HG03025 (cell line): ENCODE results near the gene ESPN.

Experiments
- ATAC-seq: cut with Tn5 transposase; IDR thresholded peaks from one replicate; pipeline ENCODE4 v1.9.1; 2021; ENCODE audit warnings: mild to moderate bottlenecking, moderate library complexity; ENCODE audit not compliant: unreplicated experiment, low FRiP score

Gene ESPN

GRCh38 chr1:6463120-6463412 is 38.5 kb downstream of the ESPN start:
- ATAC-seq: no peak

GRCh38 chr1:6464514-6464836 is 39.9 kb downstream of the ESPN start:
- no peak for ATAC-seq

DNA sequence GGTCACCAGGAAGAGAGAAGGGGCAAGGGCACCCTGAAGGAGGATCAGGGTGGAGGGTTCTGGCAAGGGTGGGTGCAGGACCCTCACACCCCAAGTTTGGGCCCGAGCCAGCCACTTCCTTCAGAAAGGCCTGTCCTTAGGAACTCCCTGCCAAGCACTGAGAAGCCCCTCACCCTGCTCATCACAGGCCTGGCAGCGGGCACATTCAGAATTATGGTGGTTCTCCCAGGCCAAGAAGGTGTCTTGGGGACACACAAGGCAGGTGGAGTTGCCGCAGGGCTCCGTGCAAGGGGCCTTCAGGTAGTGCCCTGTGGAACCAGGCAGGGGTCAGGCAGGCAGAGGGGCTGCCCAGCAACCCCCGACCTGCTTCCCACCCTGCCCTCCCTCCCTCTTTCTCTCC is 40.3 kb downstream of the ESPN start:
- ATAC-seq: no peak

GRCh38 chr1:6465461-6466005 is 41.0 kb downstream of the ESPN start:
- ATAC-seq: no peak

DNA sequence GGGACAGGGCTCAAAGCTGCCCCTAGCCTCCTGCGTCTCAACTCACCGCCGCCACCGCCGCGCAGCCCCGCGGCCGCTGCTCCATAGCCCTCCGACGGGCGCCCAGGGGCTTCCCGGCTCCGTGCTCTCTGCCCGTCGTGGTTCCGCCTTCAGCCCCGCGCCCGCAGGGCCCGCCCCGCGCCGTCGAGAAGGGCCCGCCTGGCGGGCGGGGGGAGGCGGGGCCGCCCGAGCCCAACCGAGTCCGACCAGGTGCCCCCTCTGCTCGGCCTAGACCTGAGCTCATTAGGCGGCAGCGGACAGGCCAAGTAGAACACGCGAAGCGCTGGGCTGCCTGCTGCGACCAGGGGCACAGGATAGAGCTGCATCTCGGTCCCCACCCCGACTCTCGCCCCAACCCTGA is 41.4 kb downstream of the ESPN start, which contains the start of gene TNFRSF25:
Gene TNFRSF25, minus strand, starts transcription at position 151 of the 400 bp plus-strand sequence. Its CDS starts 66 bp downstream, at position 85.
- ATAC-seq: no peak

GRCh38 chr1:6466751-6467150 is 42.2 kb downstream of the ESPN start:
- no peak for ATAC-seq

DNA sequence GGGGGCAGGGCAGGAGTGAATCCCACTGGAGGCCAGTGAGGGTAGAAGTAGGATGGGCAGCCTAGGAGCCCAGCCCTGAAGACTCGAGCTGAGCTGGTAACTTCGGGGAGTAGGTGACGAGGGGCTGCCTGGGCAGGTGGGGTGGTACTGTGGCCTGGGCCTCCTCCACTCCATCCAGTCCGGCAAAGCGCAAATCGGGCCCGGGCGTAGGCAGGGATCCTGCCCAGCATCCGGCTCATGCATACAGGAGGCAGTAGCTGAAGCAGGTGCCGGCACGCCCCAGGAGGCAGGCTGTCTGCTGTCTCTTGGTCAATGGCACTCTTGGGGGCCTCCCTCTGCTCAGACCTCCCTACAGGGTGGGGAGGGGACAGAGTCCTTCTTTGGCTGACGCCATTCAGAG is 42.6 kb downstream of the ESPN start:
- ATAC-seq: no peak

DNA sequence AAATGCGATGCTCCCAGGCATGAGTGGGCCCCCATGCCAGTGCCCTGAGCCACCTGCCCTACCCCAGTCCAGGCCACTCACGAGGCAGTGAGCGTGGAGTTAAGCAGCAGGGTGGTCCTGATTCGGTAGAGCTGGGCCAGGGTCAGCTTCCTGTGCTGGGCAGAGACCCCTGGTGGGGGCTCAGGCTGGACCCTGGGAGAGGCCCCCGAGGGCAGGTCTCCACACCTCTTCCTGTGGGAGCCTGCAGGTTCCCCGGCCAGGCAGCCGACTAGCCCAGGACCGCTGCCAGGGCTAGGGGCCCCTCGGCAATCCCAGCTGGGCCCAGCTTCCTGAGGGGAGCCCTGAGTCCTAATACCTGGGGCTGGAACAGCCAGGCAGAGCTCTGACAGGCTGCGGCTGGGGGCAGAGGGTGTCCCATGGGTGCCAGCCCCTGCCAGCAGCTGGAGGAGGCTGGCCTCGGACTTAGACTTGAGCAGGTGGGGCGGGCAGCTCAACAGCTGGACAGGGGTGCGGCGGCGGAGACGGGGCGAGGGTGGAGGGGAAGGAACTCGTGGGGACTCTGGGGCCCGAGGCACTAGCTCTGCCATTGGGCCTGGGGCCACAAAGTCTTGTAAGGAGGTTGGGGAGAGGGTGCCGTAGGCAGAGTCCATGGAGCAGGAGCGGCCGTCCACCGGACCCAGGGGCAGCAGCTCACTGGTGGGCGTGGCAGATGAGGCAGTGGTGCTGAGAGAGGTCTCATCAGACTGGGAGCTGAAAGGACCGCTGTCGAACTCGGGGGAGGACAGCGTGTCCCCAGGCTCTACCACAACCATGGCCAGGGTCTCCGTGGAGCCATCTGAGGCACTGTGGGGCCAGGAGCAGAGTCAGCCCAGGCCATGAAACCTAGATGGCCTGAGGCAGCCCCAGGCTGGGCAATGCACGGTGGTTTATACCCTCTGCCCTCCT is 43.4 kb downstream of the ESPN start:
- no peak for ATAC-seq

GRCh38 chr1:6468729-6469461 is 44.3 kb downstream of the ESPN start:
- ATAC-seq: no peak

- ATAC-seq: no peak
Measured at GRCh38 chr1:6470132-6471085, 45.8 kb downstream of the ESPN start.

GRCh38 chr1:6471086-6471969 is 46.8 kb downstream of the ESPN start:
- ATAC-seq: no peak

- no peak for ATAC-seq
Measured at GRCh38 chr1:6471970-6472368, 47.4 kb downstream of the ESPN start.

DNA sequence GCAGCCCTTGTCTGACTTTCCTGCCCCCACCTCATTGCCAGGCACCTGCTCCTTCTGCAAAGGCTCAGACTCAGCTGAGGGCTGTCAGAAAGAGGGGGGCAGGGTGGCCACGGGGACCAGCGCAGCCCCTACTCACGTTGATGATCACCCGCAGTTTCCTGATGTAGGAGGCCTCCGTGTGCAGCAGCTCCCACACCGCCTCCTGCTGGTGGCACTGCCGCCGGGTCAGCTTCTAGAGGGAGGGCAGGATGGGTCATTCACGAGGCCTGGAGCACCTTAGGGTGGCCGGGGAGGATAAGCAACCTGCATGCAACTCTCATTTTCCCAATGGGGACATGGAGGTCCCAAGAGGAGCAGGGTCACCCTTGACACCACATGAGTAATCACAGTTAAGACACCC is 47.8 kb downstream of the ESPN start:
- ATAC-seq: no peak

- no peak for ATAC-seq
Measured at GRCh38 chr1:6473156-6473555, 48.6 kb downstream of the ESPN start.

- ATAC-seq: no peak
Measured at GRCh38 chr1:6473974-6474814, 49.6 kb downstream of the ESPN start.

GRCh38 chr1:6474815-6475282 is 50.3 kb downstream of the ESPN start:
- no peak for ATAC-seq

DNA sequence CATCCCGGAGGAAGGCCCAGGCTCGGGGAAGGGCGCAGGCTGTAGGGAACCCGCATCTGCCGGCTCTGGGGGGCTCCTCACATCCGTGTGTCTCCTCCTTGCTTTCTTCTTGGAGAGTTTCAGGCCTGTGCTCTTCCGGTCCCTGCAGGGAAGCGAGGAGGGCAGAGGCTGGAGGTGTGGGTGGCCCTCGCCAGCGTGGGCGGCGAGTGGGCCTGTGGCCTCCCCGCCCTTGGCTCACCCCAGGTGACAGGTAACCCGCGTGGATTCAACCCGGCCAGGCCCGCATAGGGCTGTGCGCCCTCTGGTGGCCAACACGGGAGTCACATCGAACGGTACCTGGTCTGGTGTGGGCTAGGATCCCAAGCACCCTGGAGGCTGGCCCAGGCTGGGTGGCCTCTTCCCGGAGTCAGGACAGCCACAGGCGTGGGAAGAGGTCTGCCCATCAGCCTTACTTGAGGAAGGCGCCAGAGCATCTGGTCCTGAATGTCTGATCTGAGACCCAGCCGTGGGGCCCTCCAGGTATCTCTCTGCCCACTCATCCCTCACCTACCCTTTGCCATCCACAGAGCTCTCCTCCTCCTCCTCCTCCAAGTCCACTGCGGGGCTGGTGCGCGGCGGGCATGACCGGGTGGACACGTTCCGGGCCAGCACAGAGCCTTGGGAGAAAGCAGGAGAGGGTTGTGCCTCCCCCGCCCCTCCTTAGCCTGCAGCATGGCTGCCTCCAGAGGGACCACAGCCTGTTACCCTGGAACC is 51.0 kb downstream of the ESPN start:
- ATAC-seq: no peak

DNA sequence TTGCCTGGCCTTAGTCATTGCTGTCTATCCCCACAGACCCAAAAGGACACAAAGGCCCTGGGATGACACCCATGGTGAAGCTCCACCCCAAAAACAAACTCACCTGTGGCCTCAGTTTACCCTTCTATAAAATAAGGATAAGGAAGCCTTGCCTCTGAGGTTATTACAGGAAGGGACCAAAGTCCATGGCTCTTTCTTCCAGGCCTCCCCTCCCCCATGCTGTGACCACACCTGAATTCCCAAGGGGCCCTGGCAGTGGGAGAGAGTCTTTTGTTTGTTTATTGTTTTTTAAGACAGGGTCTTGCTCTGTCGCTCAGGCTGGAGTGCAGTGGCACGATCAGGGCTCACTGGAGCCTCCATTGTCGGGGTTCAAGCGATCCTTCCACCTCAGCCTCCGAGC is 51.9 kb downstream of the ESPN start:
- no peak for ATAC-seq
